Retinal pigment epithelial cell (primary cell): ENCODE measurements around the gene NT5C2.
"Not testable (repeated sequence)": the region's sequence is repeated elsewhere in the genome, so short reads cannot be mapped to it uniquely, and the experiment has no call there.

Experiments used
- DNase-seq: peaks from one replicate; pipeline ENCODE4 v3.0.0-alpha.2; 2010; ENCODE audit warnings: low read depth
- H3K4me3 ChIP-seq: 2 replicates; pipeline ENCODE4 v1.5.1; 2011; ENCODE audit warnings: mild to moderate bottlenecking, low read length, control low read depth, moderate library complexity
- CTCF ChIP-seq: conservative IDR thresholded peaks from 2 replicates; pipeline ENCODE4 v1.5.1; 2011; ENCODE audit warnings: low read depth, low read length, control low read depth, inconsistent platforms

Gene NT5C2

GRCh38 chr10:103153302-103154197 is 39.5 kb downstream of the NT5C2 start:
- no peak overlapping the region for H3K4me3 ChIP-seq
- DNase-seq: peak; percentile 70
- TF ChIP-seq CTCF: no peak

GRCh38 chr10:103149991-103150622 is 43.0 kb downstream of the NT5C2 start:
- H3K4me3 ChIP-seq: no peak overlapping the region
- no peak for DNase-seq
- TF ChIP-seq CTCF: no peak

DNA sequence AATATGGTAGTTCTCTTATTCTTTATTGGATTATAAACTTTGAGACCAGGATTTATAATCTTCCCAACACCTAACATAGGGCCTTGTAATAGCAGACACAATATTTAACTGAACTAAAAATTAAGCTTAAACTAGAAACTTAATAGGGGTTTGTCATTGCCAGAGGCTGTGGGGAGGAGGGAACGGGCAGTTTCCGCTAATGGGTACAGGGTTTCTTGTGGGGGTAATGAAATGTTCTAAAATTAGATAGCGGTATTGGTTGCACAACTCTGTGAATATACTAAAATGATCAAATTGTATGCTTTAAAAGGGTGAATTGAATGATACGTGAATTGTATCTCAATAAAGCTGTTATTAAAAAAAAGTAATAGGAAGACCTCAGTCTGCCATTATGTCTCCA is 45.4 kb downstream of the NT5C2 start:
- TF ChIP-seq CTCF: no peak
- no peak overlapping the region for H3K4me3 ChIP-seq
- no peak for DNase-seq

DNA sequence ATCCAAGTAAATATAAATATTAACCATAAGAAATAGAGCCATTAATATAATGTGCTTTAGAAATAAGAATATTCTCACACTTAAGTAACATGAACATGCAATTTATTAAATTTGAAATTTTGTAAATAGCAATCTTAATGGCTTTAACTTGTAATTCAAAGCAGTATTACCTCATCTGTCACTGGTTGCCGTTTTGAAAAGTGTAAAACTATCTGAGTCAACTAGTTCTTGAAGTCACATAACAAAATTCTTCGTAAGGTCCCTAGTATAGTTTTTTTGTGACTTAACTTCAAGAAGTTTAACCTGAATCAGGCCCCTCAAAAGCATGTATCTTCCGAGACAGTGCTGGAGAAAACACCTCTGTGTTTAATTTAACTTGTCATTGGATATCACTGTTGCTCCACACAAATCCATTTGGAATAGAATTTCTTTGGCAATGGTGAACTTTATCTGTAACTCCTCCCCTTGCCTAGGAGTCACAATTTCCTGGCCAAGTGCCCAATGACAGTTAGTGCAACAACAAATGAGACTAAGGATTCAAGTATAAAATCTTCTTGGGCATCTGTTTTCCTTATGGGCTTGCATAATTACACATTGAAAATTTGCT is 47.1 kb downstream of the NT5C2 start:
- DNase-seq: no peak
- no peak for TF ChIP-seq CTCF
- no peak overlapping the region for H3K4me3 ChIP-seq

GRCh38 chr10:103145046-103145445 is 48.0 kb downstream of the NT5C2 start:
- no peak overlapping the region for H3K4me3 ChIP-seq
- TF ChIP-seq CTCF: no peak
- no peak for DNase-seq

DNA sequence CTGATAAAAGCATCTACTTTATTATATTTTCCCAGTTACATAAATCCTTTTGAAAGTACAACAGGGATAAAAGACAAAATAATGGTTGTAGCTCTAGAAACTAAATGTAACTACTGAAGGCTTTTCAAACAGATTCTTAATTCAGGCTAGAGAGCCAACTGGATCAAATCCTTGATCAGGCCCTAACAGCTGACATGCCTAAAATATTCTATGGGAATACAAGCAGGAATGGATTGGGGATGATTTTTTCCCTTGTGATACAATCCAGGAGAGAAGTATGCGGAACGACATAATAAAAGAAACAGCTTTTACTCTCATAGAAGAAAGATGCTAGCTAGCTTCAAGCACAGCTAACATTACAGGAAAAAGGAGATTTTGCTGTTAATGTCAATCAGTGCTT is 49.0 kb downstream of the NT5C2 start:
- no peak for TF ChIP-seq CTCF
- no peak for DNase-seq
- no peak overlapping the region for H3K4me3 ChIP-seq

DNA sequence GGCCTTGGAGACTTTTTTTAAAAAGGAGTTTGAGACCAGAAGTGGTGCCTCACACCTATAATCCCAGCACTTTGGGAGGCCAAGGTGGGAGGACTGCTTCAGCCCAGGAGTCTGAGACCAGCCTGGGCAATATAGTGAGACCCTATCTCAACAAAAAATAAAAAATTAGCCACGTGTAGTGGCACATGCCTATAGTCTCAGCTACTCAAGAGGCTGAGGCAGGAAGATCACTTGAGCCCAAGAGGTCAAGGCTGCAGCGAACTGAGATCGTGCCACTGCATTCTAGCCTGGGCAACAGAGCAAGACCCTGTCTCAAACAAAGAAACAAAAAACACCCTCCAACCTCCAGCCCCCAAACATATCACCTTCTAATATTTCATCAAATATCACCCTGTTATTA is 49.4 kb downstream of the NT5C2 start:
- not testable (repeated sequence) for H3K4me3 ChIP-seq, DNase-seq
